CD4-positive, alpha-beta T cell treated with Interferon gamma for 1 hour (primary cell): ENCODE measurements around the gene CCL14.

Experiments
- DNase-seq: peaks from one replicate; pipeline ENCODE4 v3.0.0-alpha.2; 2020

The CCL14 gene

GRCh38 chr17:35988164-35988563, 1.6 kb upstream of the CCL14 start:
- DNase-seq: no peak

GRCh38 chr17:35984140-35984539, 2.4 kb downstream of the CCL14 start:
- DNase-seq: no peak

GRCh38 chr17:35982409-35983191, 3.9 kb downstream of the CCL14 start:
- no peak for DNase-seq

- DNase-seq: no peak
Measured at GRCh38 chr17:35981908-35982330, 4.6 kb downstream of the CCL14 start.

GRCh38 chr17:35981246-35981645, 5.3 kb downstream of the CCL14 start, which contains the start of gene CCL16:
TSS of gene CCL16 (minus strand) at chr17:35981497. CDS start at chr17:35981420, 77 bp downstream.
- DNase-seq: no peak

GRCh38 chr17:35978346-35978745, 8.2 kb downstream of the CCL14 start:
- DNase-seq: no peak

GRCh38 chr17:35977509-35977908, 9.0 kb downstream of the CCL14 start:
- DNase-seq: no peak

GRCh38 chr17:35973333-35974260, 12.9 kb downstream of the CCL14 start:
- no peak for DNase-seq

- DNase-seq: no peak
Measured at GRCh38 chr17:35972945-35973332, 13.6 kb downstream of the CCL14 start.

- no peak for DNase-seq
Measured at GRCh38 chr17:35972535-35972934, 14.0 kb downstream of the CCL14 start.

- no peak for DNase-seq
Measured at GRCh38 chr17:35972066-35972465, 14.5 kb downstream of the CCL14 start.

- DNase-seq: peak; percentile 61
Measured at GRCh38 chr17:35969558-35970380, 16.8 kb downstream of the CCL14 start.

- DNase-seq: no peak
Measured at GRCh38 chr17:35968520-35969054, 17.9 kb downstream of the CCL14 start.

- DNase-seq: no peak
Measured at GRCh38 chr17:35965272-35965671, 21.3 kb downstream of the CCL14 start.

GRCh38 chr17:35963663-35964062, 22.9 kb downstream of the CCL14 start:
- no peak for DNase-seq

- no peak for DNase-seq
Measured at GRCh38 chr17:35953720-35954119, 32.8 kb downstream of the CCL14 start.

GRCh38 chr17:35949401-35949800, 37.1 kb downstream of the CCL14 start:
- DNase-seq: no peak

GRCh38 chr17:35948092-35948491, 38.4 kb downstream of the CCL14 start:
- DNase-seq: no peak

GRCh38 chr17:35947156-35947585, 39.4 kb downstream of the CCL14 start:
- DNase-seq: peak; percentile 49

GRCh38 chr17:35944151-35944550, 42.4 kb downstream of the CCL14 start:
- DNase-seq: no peak

- DNase-seq: no peak
Measured at GRCh38 chr17:35943537-35943936, 43.0 kb downstream of the CCL14 start, which contains the start of gene LYZL6. TSS of gene LYZL6 (minus strand) at chr17:35943713. CDS start at chr17:35939356, 4,357 bp downstream.

GRCh38 chr17:35942588-35943186, 43.8 kb downstream of the CCL14 start:
- DNase-seq: no peak
